Stimulated activated CD8-positive, alpha-beta memory T cell treated with anti-CD3 and anti-CD28 coated beads, Interleukin-12 subunit alpha, Interleukin-12 subunit beta, amount 100 ng/mL, for 4 hours (primary cell): ENCODE results near the gene DDAH2.

Experiments used
- DNase-seq: peaks from one replicate; pipeline ENCODE4 v3.0.0-alpha.2; 2020; ENCODE audit warnings: low read depth

DDAH2 gene, protein sequence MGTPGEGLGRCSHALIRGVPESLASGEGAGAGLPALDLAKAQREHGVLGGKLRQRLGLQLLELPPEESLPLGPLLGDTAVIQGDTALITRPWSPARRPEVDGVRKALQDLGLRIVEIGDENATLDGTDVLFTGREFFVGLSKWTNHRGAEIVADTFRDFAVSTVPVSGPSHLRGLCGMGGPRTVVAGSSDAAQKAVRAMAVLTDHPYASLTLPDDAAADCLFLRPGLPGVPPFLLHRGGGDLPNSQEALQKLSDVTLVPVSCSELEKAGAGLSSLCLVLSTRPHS

DNA sequence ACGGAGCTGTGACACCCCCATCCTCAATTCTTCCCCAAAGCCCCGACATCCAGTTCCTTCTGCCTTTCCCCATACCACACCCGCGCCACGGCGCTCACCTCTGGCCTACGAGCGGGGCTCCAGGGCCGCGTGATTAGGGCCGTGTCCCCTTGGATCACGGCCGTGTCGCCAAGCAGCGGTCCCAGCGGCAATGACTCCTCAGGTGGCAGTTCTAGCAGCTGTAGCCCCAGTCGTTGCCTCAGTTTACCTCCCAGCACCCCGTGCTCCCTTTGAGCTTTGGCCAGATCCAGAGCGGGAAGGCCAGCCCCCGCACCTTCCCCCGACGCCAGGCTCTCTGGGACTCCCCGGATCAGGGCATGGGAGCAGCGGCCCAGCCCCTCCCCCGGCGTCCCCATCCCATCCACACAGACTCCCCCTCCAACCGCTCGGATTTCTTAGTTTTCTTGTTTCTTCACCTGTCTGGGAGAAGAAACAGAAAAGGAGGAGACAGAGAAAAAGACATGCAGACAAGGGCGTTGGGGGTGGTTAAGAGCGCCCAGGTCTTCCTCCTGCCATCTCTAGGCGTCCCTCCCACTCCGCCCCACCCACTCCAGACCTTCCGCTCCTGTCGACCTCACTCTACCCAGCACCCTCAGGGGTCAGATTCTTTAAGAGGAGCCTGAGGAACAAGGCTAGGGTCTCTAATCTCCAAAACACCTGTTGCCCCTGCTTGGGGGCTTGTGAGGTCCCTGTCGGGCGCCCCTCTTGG, at the start of gene DDAH2:
Gene DDAH2 (minus strand): TSS at position 533 of the 748 bp plus-strand sequence. CDS start 138 bp downstream, at position 395.
- no peak for DNase-seq

DNA sequence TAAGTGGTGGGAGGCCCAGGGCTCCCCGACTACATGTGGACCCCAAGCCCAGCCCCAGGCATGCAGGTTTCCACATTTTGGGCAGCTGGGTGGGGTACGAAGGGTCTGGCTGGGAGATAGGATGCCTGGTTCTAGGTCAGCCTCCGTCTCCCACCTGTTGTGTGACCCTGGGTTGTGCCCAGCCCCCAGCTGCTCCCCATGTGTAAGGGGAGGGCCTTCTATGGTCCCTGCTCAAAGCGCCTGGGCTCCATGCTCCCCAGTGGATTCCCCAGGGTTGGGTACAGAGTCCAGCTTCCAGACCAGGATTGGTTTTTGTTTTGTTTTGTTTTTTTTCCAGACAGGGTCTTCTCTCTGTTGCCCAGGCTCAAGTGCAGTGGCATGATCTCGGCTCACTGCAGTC, 49.1 kb upstream of the DDAH2 start:
- DNase-seq = no peak

DNA sequence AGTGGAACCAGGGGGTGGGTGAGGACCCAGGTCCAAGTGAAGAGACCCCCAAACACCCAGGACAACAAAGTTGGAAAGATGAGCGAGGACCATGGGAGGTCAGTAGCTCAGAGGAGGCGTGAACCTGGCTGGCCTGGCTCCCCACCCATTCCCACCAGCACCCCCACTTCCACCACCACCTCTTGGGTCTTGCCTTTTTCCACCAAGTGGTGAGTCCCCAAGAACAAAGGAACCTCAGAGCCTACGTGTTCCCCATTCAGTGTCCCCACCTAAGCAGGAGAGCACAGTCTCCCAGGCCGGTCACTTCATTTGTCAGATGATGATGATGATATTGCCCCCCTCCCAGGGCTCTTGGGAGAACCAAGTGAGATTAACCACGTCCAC, 48.6 kb upstream of the DDAH2 start:
- DNase-seq = no peak

DNA sequence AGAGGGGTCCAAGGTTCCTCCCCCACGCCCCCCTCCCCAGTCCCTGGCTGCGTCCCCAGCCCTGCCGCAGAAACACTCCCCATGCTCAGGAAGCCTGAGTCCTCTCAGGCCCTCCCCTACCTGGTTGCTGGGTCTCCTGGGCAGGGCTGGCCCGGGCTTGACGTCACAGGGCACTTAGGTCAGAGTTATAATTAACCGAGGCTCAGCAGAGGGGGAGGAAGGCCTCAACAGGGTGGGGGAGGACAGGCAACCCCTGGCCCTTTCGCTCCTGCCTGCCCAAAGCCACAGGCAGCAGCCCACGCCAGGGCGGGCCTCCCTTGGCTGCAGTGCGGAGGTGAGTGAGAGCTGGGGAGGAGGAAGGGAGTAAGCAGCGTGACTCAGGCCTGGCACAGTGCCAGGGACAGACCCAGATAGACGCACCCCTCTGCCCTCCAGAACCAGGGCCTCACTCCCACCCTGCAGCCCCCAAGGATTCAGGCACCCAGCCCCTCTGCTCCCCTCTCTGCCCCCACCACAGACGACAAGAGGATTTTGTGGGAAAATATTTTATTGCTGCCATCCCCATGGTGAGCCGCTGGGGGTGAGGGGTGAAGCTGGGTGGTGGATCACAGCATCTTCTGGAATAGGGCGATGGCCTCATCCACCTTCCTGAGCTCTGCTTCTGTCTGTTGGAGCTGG, 48.0 kb upstream of the DDAH2 start, which contains the start of gene VWA7:
Gene VWA7 (minus strand): TSS at position 340 of the 678 bp plus-strand sequence. CDS start 549 bp downstream, outside the sequence.
- peak; percentile 73 for DNase-seq

DNA sequence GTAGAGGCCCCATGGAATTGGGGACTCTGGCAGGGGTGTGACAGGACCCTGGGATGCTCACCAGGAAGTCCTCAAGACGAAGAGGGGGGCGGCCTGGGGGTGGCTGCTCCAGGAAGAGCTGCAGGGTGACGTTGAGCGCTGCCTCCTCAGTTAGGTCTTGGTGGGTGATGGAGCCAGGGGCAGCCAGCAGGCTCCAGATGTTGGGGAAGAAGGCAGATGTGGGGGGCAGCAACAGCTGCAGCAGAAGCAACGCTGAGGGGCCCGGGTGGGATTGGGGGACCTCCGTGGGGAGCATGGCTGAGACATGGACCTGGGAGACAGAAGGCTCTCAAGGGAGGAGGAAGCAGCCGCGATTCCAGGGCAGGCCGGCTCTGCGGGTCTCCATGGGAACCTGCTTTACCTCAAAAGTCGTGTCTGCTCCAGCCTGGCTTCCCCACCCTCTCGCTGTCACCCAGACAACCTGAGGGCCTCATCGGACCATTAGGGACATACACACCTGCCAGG, 47.4 kb upstream of the DDAH2 start:
- no peak for DNase-seq

DNA sequence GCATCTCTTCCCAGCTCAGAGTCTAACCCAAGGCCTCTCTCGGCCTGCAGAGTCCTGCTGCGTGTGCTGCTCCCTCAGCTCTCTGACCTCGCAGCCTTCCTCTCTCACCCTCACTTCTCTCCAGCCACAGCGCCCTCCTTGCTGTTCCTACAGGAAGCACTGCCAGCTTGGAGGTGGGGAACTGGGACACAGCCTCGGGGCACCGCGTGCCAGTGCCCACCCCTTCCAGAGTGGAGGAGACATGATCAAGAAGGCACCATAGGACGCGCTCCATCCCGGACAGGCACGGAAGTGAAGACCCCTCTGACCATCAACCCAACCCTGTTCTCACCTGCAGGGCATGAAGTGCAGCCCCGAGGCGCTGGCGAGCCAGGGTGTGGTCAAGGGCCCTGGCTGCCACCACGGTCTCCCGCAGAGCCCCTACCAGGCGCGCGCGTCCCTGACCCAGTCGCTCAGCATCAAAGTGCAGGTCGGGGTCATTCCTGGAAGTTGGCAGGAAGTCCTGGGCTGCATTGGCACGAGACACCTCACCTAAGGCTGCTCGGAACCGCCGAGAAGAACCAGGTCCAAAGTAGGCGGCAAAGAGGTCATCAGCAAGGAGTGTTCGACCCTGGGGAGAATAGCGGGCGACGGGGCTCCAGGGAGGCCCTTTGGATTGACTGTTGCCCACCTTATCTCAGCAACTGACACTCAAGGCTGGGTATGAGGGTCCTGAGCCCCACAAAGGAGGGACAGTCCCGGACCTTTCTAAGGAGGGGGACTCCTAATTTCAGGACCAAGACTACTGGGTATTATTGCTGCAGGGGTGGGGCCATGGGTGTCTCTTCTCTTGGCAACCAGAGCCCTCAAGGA, 46.8 kb upstream of the DDAH2 start:
- DNase-seq = no peak

DNA sequence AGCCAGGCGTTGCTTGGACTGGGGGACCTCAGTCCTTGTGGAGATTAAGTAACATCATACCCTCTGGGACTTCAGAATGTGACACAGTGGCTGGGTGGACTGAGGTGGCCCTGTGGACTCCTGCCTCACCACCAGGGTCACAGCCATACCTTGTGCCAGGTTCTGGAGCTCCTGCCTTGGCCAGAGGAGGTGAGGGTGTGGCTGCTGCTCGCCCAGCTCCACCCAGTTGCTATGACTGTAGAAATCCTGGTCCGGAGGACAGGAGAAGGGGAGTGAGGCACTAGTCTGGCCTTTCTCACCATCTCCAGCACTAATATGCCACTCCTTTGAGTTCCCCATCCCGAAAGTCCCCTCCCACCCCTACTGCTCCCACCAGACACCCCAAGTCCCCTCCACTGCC, 46.1 kb upstream of the DDAH2 start:
- no peak for DNase-seq

DNA sequence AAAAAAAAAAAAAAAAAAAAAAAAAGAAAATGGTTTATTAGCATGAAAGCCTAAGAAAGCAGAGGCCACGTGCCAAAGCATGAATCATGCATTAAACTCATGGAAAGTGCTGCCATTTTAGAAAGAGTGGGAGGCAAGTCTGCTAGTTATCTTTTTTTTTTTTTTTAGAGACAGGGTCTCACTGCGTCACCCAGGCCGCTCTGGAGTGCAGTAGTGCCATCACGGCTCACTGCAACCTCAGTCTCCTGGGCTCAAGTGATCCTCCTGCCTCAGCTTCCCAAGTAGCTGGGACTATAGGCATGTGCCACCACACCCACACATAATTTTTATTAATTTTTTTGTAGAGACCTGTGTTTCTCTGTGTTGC, 42.9 kb upstream of the DDAH2 start:
- no peak for DNase-seq

DNA sequence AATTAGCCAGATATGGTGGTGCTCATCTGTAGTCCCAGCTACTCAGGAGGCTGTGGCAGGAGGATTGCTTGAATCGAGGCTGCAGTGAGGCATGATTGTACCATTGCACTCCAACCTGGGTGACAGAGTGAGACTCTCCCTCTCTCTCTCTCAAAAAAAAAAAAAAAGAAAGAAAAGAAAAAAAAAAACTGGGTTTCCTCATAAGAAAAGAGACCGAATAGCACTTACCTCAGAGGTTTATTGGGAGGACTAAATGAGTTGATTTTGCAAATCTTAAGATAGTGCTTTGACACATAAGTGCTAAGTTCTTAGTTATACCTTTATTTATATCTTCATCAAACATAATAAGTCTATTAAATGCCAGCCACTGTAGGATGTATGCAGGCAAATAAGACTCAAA, 41.8 kb upstream of the DDAH2 start:
- DNase-seq = no peak

DNA sequence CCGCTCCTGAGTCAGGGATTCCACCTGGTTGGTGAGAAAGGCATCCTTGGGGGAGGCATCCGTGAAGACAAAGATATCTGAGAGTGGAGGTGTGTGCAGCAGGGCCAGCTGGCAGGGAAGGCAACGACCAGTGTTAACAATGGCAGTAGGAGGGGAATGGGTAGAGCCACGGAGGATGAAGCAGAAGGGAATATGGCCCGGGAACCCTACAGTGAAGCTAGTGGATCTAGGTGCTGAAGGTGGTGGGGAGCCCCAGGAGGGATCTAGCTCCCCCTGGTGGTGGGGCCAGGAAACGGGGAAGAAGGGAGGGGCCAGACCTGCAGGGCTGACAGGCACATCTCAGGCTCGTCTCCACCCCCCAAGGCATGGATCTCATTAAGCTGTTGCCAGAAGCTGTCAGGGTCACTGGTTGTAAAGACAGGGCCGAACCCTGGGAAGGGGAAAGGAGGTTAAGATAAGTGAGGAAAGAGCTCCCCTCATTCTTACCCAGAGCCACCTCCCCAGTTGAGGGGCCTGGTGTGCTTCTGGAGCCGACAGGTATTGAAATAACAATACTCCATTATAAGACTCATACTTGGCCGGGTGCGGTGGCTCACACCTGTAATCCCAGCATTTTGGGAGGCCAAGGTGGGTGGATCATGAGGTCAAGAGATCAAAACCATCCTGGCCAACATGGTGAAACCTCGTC, 40.7 kb upstream of the DDAH2 start:
- peak; percentile 59 for DNase-seq

DNA sequence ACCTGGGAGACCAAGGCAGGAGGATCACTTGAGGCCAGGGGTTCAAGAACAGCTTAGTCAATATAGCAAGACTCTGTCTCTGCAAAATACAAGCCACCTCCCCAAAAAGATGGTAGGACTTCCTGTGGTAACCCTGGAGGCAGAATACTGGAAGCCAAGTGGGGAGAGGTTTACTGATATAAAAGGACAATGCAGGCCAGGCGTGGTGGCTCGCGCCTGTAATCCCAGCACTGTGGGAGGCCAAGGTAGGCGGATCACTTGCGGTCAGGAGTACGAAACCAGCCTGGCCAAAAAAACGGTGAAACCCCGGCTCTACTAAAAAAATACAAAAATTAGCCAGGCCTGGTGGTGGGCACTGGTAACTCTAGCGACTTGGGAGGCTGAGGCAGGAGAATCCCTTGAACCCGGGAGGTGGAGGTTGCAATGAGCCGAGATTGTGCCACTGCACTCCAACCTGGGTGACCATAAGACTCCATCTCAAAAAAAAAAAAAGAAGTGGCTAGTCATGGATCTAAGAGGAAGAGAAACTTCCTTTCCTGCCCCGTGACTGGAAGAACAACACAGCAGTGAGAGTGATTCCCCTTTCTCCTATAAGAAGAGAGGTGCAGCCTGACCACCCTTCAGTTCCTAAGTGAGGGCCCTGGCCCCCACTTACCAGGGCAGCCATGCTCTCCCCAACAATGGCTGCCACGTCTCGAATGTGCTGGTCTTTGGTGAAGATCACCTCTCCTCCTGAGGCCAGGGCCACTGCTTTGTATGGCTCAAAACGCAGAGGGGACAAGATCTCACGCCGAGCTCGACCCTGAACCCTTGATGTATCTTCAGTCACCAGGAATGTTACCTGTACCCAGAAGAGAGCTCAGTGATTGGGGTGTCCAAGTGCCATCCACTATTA, 39.5 kb upstream of the DDAH2 start:
- DNase-seq = no peak

DNA sequence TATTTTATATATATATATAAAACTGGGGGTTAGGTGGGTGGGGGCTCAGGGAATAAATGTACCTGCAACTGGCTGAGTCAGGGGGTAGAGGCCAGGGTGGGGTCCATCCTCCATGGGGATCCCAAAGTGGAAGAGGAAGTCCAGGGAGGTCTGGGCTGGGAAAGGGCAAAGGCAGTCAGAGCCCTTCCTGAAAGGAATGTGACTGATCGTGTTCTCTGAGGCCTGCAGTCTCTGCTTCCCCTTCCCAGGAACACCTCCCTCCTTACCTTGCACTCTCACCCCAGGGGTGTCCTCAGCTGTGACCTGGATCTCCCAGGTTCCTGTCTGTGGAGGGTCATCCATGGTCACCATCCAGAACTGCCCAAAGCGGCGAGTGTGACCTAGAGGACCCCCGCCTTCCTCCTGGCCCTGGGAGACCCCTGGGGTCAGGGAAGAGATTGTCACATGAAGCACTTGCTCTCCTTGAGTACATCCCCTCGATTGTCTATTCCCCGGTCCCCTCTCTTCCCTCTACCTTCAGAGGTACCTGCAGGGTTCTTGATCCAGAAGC, 38.1 kb upstream of the DDAH2 start:
- no peak for DNase-seq

DNA sequence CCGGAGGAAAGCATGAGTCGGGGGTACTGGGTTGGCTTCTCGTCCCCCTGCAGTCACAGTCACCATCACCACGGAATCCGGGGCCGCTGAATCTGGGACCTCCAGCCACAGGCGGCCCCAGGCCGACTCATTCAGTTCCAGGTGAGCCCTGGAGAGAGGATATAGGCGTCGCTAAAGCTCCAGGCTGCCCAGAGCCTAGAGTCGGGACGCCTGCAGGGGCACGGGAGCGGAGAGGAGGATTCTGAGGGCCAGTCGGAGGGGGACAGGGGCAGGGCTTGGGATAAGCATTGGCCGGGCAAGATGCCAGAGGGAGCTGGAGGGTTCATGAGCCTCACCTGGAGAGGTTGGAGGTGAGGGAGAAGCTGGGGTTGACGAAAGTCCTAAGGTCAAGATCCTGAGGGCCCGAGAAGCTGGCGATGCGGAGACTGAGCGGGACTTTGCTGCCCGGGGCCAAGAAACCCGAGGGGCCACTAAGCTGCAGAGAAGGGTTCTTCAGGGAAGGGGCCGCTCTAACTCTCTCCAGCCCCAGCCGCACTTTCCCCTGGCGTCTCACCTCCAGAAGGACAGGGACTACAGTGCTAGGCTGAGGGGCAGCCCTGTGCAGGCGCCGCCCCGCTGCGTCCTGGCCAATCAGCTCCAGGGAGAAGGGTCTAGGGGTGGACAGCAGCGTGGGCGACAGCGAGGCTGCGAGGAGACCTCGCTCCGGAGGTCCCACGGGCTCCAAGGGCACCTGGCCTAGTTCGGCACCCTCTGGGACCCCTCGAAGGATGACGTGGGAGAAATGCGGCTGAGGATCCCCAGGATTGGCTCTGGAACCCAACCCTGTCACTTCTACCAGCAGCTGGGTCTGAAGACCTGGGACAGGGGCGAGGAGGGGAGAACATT, 37.1 kb upstream of the DDAH2 start:
- no peak for DNase-seq

DNA sequence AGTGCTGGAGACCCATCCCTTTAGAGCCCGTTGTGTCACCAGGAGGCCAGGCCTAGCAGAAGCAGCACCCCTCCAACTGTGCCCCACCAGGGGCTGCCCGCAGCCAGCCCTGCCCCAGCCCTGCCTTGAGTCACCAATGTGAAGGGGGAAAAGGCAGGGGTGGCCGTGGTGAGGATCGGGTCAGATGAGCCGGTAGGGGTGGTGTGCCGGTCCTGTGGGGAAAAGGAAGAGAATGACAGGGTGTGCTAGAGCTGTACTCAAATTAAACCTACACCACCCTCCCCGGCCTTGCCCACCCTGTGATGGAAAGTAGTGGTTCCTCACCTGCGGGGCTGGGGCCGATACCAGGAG, 36.4 kb upstream of the DDAH2 start:
- no peak for DNase-seq

DNA sequence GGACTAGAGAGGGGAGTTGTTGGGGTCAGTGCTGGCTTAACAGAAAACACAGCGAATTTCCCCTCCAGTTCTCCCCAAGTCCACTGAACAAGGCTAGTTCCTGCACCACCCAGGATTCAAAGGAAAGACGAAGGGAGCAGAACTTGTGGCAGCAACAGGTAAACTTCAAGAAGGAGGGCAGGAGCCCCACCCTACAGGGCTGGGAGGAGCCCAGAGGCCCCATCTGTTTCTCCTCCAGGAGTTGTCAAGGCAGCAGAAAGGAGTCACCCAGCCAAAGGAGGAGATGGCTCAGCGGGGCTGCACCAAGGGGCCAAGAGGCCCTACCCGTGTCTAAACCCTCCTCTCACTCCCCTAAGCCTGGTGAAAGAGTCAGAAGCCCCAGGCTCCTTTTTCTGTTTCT, 35.1 kb upstream of the DDAH2 start:
- no peak for DNase-seq

DNA sequence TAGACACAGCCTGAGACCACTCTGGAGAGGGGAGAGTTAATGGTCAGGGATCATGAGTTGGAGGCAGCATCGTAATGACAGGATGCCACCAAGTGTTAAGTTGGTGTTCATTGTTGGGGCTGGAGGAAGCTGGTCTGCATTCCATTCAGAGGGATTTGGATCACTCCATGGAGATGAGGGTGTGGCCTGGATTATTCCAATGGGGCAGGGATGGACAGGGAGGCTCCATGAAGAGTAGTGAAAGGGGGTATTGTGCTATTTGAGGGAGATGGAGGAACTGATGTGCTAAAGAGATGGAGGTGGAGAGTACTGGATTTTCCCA, 34.5 kb upstream of the DDAH2 start:
- DNase-seq = no peak

DNA sequence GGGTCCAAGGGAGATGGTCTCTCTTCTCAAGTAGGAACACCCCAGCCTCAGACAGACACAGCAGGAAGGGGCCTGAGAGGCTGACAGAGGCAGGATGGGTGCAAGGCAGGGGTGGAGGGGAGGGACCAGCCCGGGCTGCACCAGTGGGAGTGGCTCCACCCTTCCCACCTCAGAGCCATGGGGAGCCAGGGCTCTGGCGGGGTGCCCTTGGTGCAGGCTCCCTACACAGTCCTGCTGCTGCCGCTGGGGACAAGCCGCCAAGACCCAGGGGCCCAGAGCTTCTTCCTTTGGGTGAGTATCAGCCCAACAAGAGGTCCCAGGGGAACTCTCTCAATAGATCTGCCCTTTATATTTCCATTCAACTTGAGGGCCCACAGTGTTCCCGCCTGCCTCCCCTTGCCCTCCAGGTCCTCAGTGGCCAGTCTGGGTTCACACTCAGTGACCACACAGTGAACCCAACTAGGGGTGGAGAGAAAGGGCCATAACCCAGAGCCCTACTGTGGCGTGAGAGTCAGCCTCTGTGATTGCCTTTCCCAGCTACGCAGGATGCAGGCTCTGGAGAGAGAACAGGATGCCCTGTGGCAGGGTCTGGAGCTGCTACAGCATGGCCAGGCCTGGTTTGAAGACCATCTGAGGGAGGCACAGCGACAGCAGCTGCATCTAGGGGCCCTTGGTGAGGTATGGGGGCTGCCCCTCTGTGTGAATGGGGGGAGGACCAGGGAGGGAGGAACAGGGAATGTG, 33.9 kb upstream of the DDAH2 start:
- DNase-seq = no peak

DNA sequence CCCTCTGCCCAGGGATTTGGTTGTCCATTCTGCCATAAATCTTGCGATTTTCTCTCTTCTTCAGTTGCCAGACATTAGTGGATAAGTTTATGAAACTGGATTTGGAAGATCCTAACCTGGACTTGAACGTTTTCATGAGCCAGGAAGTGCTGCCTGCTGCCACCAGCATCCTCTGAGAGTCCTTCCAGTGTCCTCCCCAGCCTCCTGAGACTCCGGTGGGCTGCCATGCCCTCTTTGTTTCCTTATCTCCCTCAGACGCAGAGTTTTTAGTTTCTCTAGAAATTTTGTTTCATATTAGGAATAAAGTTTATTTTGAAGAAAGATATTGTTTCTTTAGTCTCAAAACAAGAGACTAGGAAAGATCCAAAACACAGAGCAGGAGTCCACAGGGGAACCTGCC, 33.3 kb upstream of the DDAH2 start, which contains the start of gene SAPCD1:
Gene SAPCD1 (plus strand): TSS at position 301 of the 400 bp plus-strand sequence. CDS start 399 bp downstream, outside the sequence.
- DNase-seq = no peak
